Fibroblast of pulmonary artery (primary cell): Measurements from ENCODE around the gene MAN2A1.

Source experiments
- DNase-seq: peaks from one replicate; pipeline ENCODE4 v3.0.0-alpha.2; 2010; ENCODE audit warnings: low read depth
- H3K4me3 ChIP-seq: replicated peaks from 2 replicates; pipeline ENCODE4 v1.5.1; 2011; ENCODE audit warnings: low read depth, mild to moderate bottlenecking, control low read depth, low read length, moderate library complexity
- CTCF ChIP-seq: IDR thresholded peaks from 2 replicates; pipeline ENCODE4 v1.5.1; 2011; ENCODE audit warnings: mild to moderate bottlenecking, control low read depth, low read length, inconsistent platforms; ENCODE audit errors: missing control alignments

MAN2A1 gene

GRCh38 chr5:109775130-109775529 is 85.4 kb downstream of the MAN2A1 start:
- no peak for DNase-seq
- no peak overlapping the region for H3K4me3 ChIP-seq
- TF ChIP-seq CTCF, result no peak

DNA sequence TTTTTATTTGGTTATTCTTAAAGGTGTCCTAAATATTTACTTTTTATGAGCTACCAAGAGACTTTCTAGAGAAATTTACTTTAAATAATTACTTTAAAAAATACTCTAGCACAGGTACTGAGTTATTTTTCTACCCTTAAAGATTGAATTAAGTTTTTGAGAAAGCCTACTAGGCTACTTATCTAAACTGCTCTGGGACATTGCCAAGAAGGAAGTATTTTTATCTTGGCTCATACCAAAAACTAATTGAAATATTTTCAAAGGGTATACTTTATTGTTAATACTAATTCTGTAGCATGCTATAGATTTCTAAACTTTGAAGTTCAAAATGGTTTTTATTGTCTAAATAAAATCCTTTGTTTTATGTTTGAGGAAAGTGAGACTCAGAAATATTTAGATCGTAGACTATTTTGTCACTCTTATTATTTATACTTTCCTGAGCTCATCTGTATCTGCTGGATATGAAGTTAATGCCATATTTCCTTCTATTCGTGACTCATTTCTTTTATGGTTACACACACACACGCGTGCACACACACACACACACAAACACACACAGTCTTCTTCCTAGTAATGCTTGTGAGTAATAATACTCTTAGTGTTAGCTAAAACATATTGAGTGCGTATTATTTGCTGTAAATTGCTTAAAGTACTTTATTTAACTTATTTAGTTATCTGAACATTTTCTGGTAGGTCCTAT is 89.5 kb downstream of the MAN2A1 start:
- no peak for TF ChIP-seq CTCF
- no peak overlapping the region for H3K4me3 ChIP-seq
- DNase-seq, result peak; percentile 52

DNA sequence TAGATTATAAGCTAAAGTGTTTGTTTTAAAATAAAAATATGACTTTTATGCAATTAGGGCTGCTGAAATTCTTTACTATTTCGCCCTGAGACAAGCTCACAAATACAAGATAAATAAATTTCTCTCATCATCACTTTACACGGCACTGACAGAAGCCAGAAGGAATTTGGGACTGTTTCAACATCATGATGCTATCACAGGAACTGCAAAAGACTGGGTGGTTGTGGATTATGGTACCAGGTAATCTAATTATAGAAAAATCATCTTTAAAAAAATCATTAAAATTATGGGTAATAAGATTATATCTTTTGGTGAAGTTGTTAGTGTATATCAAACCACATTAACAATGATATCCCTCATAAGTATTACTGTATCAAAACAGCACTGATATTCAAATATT is 95.0 kb downstream of the MAN2A1 start:
- TF ChIP-seq CTCF, result no peak
- peak; percentile 16 for DNase-seq
- H3K4me3 ChIP-seq, result no peak overlapping the region

GRCh38 chr5:109786206-109786855 is 96.6 kb downstream of the MAN2A1 start:
- DNase-seq, result no peak
- no peak overlapping the region for H3K4me3 ChIP-seq
- TF ChIP-seq CTCF, result no peak

DNA sequence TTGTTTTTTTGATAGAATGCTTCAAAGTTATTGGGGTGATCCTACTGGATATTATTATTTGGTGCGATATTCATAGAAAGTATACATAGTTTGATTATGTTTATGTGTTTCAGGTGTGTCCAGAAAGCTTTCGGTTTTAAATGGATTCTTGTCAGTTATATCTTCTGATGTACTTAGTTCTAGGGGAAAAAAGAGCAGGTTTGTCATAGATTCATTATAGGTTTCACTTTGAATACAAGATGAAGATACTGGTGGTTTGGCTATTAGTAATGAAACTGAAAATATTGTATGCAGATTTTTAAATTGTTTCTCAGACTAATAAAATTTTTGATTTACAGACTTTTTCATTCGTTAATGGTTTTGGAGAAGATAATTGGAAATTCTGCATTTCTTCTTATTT is 98.9 kb downstream of the MAN2A1 start:
- no peak for TF ChIP-seq CTCF
- H3K4me3 ChIP-seq, result no peak overlapping the region
- no peak for DNase-seq

DNA sequence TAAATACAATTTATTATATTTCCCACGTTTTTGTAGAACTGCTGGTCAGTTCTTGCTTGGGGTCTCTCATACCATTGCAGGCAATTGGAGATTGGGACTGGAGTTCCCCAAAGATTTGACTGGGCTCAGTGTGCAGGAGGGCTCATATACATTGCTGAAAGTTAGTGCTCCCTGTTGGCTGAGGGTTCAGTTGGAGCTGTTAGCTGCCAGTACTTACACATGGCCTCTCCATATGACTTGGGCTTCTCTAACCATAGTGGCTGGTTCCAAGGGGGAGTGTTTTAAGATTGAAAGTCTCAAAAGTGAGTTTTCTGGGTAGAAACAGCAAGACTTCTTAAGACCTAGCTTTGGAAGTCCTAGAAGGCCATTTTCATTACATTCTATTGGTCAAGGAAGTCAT is 102.9 kb downstream of the MAN2A1 start:
- TF ChIP-seq CTCF, result no peak
- no peak for DNase-seq
- no peak overlapping the region for H3K4me3 ChIP-seq

GRCh38 chr5:109803854-109804253 is 114.1 kb downstream of the MAN2A1 start:
- DNase-seq, result no peak
- H3K4me3 ChIP-seq, result no peak overlapping the region
- no peak for TF ChIP-seq CTCF
